ENCODE measurements around the gene AUTS2. TPM values are rescaled to one million over a fixed set of nuclear protein-coding genes. Genes with fewer than 3 reads are reported as not detected.

AUTS2 gene
- total RNA-seq, 1 donor from 2014 or later: 125 TPM

DNA sequence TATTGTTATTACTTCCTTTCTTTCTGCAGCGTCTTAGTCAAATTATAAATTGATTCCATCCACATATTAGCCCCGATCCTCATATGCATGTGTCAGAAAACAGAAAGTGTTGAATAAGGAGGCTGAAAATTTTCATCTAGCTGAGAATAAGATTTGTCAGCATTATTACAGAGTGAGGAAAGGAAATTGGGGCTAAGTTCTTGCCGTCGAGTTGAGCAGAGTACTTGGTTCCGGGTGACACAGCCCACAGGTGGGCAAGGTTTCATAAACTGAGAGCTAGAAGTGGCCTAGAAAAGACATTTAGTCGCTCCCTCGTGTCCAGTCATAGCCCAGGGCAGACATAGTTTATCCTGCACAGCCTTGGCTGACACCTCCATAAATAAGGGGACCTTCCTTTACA is 1072.0 kb downstream of the AUTS2 start:
- peak overlapping the region; percentile 22 for H3K27ac Mint-ChIP-seq
- TF ChIP-seq, protein P1, sequence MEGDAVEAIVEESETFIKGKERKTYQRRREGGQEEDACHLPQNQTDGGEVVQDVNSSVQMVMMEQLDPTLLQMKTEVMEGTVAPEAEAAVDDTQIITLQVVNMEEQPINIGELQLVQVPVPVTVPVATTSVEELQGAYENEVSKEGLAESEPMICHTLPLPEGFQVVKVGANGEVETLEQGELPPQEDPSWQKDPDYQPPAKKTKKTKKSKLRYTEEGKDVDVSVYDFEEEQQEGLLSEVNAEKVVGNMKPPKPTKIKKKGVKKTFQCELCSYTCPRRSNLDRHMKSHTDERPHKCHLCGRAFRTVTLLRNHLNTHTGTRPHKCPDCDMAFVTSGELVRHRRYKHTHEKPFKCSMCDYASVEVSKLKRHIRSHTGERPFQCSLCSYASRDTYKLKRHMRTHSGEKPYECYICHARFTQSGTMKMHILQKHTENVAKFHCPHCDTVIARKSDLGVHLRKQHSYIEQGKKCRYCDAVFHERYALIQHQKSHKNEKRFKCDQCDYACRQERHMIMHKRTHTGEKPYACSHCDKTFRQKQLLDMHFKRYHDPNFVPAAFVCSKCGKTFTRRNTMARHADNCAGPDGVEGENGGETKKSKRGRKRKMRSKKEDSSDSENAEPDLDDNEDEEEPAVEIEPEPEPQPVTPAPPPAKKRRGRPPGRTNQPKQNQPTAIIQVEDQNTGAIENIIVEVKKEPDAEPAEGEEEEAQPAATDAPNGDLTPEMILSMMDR (IDR thresholded peaks at IDR 0.05; ENCODE audit: unreplicated experiment): no peak
- no peaks in the 10 kb centered on the region for H3K9me3 Mint-ChIP-seq (ENCODE audit: low read depth)
- H3K4me3 Mint-ChIP-seq (ENCODE audit: low read depth): no peak overlapping the region
- peaks cover 1% of the 10 kb centered on the region for H3K36me3 Mint-ChIP-seq (ENCODE audit: insufficient read depth)
- peaks cover 6% of the 10 kb centered on the region for H3K4me1 Mint-ChIP-seq (ENCODE audit: low read depth)
- H3K27me3 Mint-ChIP-seq: peaks cover 16% of the 10 kb centered on the region
- DNase-seq (ENCODE audit: low spot score, unreplicated experiment): no peak

DNA sequence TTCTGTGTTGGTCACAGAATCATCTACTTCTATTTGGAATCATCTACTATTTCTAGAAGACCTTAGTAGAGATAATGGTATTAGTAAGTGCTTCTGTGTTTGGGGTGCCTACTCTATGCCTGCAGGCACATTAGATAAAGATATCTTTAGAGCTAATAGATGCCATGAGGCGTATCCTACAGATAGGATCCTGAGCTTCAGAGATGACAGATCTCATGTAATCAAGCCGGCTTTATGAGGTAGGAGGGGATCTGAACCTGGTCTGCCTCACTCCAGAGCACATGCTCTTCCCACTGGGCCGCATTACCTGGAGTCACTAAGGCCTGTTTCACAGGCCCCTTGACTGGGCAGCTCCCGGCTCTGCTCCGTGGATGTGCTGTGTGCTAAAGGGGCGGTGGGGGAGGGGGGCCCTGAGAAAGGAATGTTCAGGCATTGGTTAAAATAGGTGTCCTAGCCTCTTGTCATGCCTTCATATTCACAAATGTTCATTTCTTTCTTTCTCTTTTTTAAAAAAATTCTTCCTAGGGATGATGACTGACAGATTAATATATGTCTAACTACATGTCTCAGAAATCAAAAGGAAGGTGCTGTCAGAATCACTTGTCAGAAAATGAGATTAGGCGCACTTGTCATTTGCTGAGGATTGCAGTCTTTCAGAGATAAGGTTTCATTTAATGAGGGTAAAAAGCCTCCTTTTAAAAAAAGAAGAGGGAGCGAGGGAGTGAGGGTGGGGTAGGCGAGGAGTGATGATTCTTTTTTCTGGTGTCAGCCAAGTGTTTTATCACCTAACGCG is 1075.7 kb downstream of the AUTS2 start:
- H3K4me3 Mint-ChIP-seq (ENCODE audit: low read depth): no peak overlapping the region
- DNase-seq (ENCODE audit: low spot score, unreplicated experiment): no peak
- no peak overlapping the region for H3K27ac Mint-ChIP-seq
- H3K9me3 Mint-ChIP-seq (ENCODE audit: low read depth): no peaks in the 10 kb centered on the region
- peaks cover 4% of the 10 kb centered on the region for H3K36me3 Mint-ChIP-seq (ENCODE audit: insufficient read depth)
- peaks cover 35% of the 10 kb centered on the region for H3K27me3 Mint-ChIP-seq
- H3K4me1 Mint-ChIP-seq (ENCODE audit: low read depth): peaks cover 4% of the 10 kb centered on the region
- TF ChIP-seq, protein P1 (IDR thresholded peaks at IDR 0.05; ENCODE audit: unreplicated experiment): no peak

DNA sequence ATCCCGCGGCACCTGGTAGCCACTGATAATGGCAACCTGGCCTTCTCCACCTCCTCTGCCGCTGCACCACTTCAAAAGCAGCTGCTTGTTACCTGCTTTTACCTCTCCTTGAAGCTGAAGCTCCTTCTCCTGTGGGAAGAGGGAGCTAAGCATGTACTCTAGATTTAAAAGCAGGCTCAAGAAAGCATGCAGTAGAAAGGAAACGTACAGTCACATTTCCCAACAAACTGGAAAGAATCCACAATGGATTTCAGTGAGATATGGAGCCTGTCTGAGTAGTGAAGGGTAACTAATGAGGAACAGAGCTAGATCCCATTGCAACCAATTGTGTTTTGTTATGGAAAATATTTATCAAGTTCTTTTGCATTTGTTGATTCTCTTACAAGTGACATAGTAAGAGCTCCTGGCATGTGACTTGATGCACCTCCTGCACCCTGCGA is 1076.3 kb downstream of the AUTS2 start:
- H3K27me3 Mint-ChIP-seq: peaks cover 38% of the 10 kb centered on the region
- no peaks in the 10 kb centered on the region for H3K9me3 Mint-ChIP-seq (ENCODE audit: low read depth)
- peaks cover 4% of the 10 kb centered on the region for H3K4me1 Mint-ChIP-seq (ENCODE audit: low read depth)

GRCh38 chr7:70676243-70676642 is 1078.0 kb downstream of the AUTS2 start:
- no peak for DNase-seq (ENCODE audit: low spot score, unreplicated experiment)
- peaks cover 51% of the 10 kb centered on the region for H3K27me3 Mint-ChIP-seq
- no peak overlapping the region for H3K27ac Mint-ChIP-seq
- H3K36me3 Mint-ChIP-seq (ENCODE audit: insufficient read depth): peaks cover 4% of the 10 kb centered on the region
- H3K4me1 Mint-ChIP-seq (ENCODE audit: low read depth): peaks cover 4% of the 10 kb centered on the region
- H3K9me3 Mint-ChIP-seq (ENCODE audit: low read depth): no peaks in the 10 kb centered on the region
- H3K4me3 Mint-ChIP-seq (ENCODE audit: low read depth): no peak overlapping the region
- TF ChIP-seq, protein P1 (IDR thresholded peaks at IDR 0.05; ENCODE audit: unreplicated experiment): no peak

More for the DNA sequence above, 1076.3 kb downstream of the AUTS2 start:
- Mint-ChIP-seq H3K4me3 (ENCODE audit: low read depth) (no peak overlapping the region), H3K36me3 (ENCODE audit: insufficient read depth) (peaks cover 4% of the 10 kb centered on the region), H3K27ac (no peak overlapping the region)
- no peak for DNase-seq (ENCODE audit: low spot score, unreplicated experiment)
- TF ChIP-seq, protein P1 (IDR thresholded peaks at IDR 0.05; ENCODE audit: unreplicated experiment): no peak

DNA sequence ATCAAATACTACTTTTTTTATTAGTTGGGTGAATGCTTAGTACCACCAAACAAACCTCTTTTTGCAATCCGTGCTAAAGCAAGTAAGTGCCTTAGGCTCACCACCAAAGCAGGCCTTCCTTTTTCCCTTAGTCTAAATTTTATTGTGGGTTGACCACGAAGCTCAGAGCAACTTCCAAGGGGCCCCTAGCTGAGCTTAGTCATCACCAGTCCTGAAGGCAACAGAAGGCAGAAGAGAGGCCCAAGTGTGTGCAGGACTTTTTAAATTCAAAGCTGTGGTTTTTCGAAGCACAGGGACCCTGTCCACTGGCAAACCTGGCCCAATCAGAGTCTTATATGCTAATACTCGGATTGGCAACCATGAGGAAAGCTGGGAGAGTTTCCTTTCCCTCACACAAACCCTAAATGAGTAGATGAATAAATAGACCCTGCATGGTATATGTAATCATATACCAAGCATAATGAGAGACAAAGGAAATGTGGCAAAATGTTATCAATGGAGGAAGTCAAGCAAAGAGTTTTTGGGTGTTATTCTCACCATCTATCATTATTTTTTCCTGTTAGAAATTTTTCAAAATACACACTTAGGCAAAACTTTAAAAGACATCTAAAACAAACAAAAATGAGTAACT is 1080.5 kb downstream of the AUTS2 start:
- TF ChIP-seq, protein P1 (IDR thresholded peaks at IDR 0.05; ENCODE audit: unreplicated experiment): no peak
- Mint-ChIP-seq H3K4me3 (ENCODE audit: low read depth) (no peak overlapping the region), H3K4me1 (ENCODE audit: low read depth) (peaks cover 4% of the 10 kb centered on the region), H3K27me3 (peaks cover 55% of the 10 kb centered on the region), H3K36me3 (ENCODE audit: insufficient read depth) (peaks cover 4% of the 10 kb centered on the region), H3K9me3 (ENCODE audit: low read depth) (no peaks in the 10 kb centered on the region), H3K27ac (no peak overlapping the region)
- no peak for DNase-seq (ENCODE audit: low spot score, unreplicated experiment)
